HEK293 (cell line): ENCODE results near the gene CDH23.

ENCODE experiments used
- HOXA7 ChIP-seq: sonication (generic); formaldehyde crosslinking; IDR thresholded peaks from 2 replicates; pipeline ENCODE4 v1.8.1; 2022; ENCODE audit warnings: missing genetic modification reagents, borderline replicate concordance
- ZIC2 ChIP-seq: fragments of 450-650 bp; formaldehyde crosslinking; IDR thresholded peaks from 2 replicates; pipeline ENCODE4 v1.5.1; 2016; ENCODE audit warnings: missing biosample characterization, missing genetic modification characterization
- ZNF133 ChIP-seq: fragments of 450-650 bp; formaldehyde crosslinking; IDR thresholded peaks from 2 replicates; pipeline ENCODE4 v1.5.1; 2016; ENCODE audit warnings: missing biosample characterization, missing genetic modification characterization
- ZNF274 ChIP-seq, 2 experiments: fragments of 200-500 bp in 1 of 2; fragments of 450-650 bp in 1 of 2; sonication (Bioruptor generic) in 1 of 2; formaldehyde crosslinking in 1 of 2; IDR thresholded peaks; 2 replicates each; pipeline versions ENCODE4 v1.5.1 to v1.6.1; 2014 to 2016; ENCODE audit warnings: borderline replicate concordance in 1 of 2, inconsistent platforms in 1 of 2, low read length in 1 of 2, missing biosample characterization in 1 of 2, missing genetic modification characterization in 1 of 2
- ZNF423 ChIP-seq: fragments of 450-650 bp; formaldehyde crosslinking; IDR thresholded peaks from 2 replicates; pipeline ENCODE4 v1.5.1; 2016; ENCODE audit warnings: missing biosample characterization, missing genetic modification characterization
- ZNF518A ChIP-seq: fragments of 450-650 bp; formaldehyde crosslinking; conservative IDR thresholded peaks from 2 replicates; pipeline ENCODE4 v1.5.1; 2016; ENCODE audit warnings: low read depth, missing biosample characterization, missing genetic modification characterization
- ZNF530 ChIP-seq: fragments of 450-650 bp; formaldehyde crosslinking; IDR thresholded peaks from 2 replicates; pipeline ENCODE4 v1.5.1; 2016; ENCODE audit warnings: low read depth, missing biosample characterization, missing genetic modification characterization
- ZNF600 ChIP-seq: fragments of 450-650 bp; formaldehyde crosslinking; IDR thresholded peaks from 2 replicates; pipeline ENCODE4 v1.5.1; 2016; ENCODE audit warnings: missing biosample characterization, missing genetic modification characterization
- ZNF664 ChIP-seq: fragments of 450-650 bp; formaldehyde crosslinking; IDR thresholded peaks from 2 replicates; pipeline ENCODE4 v1.5.1; 2016; ENCODE audit warnings: missing biosample characterization, missing genetic modification characterization
- ZNF670 ChIP-seq: fragments of 450-650 bp; formaldehyde crosslinking; IDR thresholded peaks from 2 replicates; pipeline ENCODE4 v1.5.1; 2016; ENCODE audit warnings: missing biosample characterization, missing genetic modification characterization, low read depth
- ZSCAN16 ChIP-seq: fragments of 450-650 bp; formaldehyde crosslinking; IDR thresholded peaks from 2 replicates; pipeline ENCODE4 v1.5.1; 2016; ENCODE audit warnings: missing biosample characterization, missing genetic modification characterization
- ZSCAN18 ChIP-seq: fragments of 450-650 bp; formaldehyde crosslinking; IDR thresholded peaks from 2 replicates; pipeline ENCODE4 v1.5.1; 2016; ENCODE audit warnings: missing biosample characterization, missing genetic modification characterization
- TF ChIP-seq, protein P1 (sequence below): fragments of 450-650 bp; formaldehyde crosslinking; IDR thresholded peaks from 2 replicates; pipeline ENCODE4 v1.5.1; 2016; ENCODE audit warnings: missing biosample characterization, missing genetic modification characterization

DNA sequence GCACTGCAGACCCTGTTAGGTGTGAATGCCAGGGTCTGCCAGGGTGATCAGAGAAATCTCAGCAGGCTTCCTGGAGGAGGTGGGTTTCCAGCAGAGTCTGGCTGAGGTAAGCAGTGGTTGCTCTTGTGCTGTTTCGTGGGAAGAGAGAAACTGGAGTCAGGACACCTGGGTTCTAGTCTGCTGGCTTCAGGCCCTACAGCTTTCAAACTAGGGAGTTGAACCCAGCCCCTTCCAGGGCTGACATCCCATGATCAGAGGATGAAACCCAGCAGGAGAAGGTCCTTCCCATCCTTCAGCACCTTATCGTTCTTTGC lies 116.8 kb downstream of the CDH23 start:
- TF ChIP-seq, protein P1, sequence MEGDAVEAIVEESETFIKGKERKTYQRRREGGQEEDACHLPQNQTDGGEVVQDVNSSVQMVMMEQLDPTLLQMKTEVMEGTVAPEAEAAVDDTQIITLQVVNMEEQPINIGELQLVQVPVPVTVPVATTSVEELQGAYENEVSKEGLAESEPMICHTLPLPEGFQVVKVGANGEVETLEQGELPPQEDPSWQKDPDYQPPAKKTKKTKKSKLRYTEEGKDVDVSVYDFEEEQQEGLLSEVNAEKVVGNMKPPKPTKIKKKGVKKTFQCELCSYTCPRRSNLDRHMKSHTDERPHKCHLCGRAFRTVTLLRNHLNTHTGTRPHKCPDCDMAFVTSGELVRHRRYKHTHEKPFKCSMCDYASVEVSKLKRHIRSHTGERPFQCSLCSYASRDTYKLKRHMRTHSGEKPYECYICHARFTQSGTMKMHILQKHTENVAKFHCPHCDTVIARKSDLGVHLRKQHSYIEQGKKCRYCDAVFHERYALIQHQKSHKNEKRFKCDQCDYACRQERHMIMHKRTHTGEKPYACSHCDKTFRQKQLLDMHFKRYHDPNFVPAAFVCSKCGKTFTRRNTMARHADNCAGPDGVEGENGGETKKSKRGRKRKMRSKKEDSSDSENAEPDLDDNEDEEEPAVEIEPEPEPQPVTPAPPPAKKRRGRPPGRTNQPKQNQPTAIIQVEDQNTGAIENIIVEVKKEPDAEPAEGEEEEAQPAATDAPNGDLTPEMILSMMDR (tag by site-specific recombination), result no peak
- TF ChIP-seq HOXA7 (CRISPR knock-in tag), result no peak
- no peak for TF ChIP-seq ZNF600 (tag by site-specific recombination)
- no peak for TF ChIP-seq ZNF664 (tag by site-specific recombination)
- no peak for TF ChIP-seq ZIC2 (tag by site-specific recombination)
- no peak for TF ChIP-seq ZNF274 (IDR thresholded peaks at IDR 0.05; ENCODE audit: low read length)
- no peak for TF ChIP-seq ZNF274 (tag by site-specific recombination; IDR thresholded peaks at IDR 0.05; ENCODE audit: borderline replicate concordance)
- no peak for TF ChIP-seq ZSCAN16
- no peak for TF ChIP-seq ZNF530 (tag by site-specific recombination)
- no peak for TF ChIP-seq ZNF423 (tag by site-specific recombination)
- no peak for TF ChIP-seq ZNF518A (tag by site-specific recombination)
- no peak for TF ChIP-seq ZSCAN18 (tag by site-specific recombination)
- TF ChIP-seq ZNF133, result no peak
- no peak for TF ChIP-seq ZNF670
